Measurements from ENCODE around the gene ATAD1. TPM values are rescaled to one million over a fixed set of nuclear protein-coding genes. Genes with fewer than 3 reads are reported as not detected.
"Not testable (repeated sequence)": the region's sequence is repeated elsewhere in the genome, so short reads cannot be mapped to it uniquely, and the experiment has no call there.

Gene ATAD1
- total RNA-seq, 1 donor from 2014 or later: 54.9 TPM

- peaks cover 18% of the 10 kb centered on the region for H3K4me1 Mint-ChIP-seq (ENCODE audit: low read depth)
- peaks cover 3% of the 10 kb centered on the region for H3K9me3 Mint-ChIP-seq (ENCODE audit: low read depth)
- H3K4me3 Mint-ChIP-seq (ENCODE audit: unreplicated experiment): no peak overlapping the region
- peaks cover 16% of the 10 kb centered on the region for H3K36me3 Mint-ChIP-seq (ENCODE audit: low read depth)
- DNase-seq (ENCODE audit: low spot score): no peak
- H3K27ac Mint-ChIP-seq (ENCODE audit: unreplicated experiment): no peak overlapping the region
- no peaks in the 10 kb centered on the region for H3K27me3 Mint-ChIP-seq (ENCODE audit: low read depth)
- TF ChIP-seq, protein P1, sequence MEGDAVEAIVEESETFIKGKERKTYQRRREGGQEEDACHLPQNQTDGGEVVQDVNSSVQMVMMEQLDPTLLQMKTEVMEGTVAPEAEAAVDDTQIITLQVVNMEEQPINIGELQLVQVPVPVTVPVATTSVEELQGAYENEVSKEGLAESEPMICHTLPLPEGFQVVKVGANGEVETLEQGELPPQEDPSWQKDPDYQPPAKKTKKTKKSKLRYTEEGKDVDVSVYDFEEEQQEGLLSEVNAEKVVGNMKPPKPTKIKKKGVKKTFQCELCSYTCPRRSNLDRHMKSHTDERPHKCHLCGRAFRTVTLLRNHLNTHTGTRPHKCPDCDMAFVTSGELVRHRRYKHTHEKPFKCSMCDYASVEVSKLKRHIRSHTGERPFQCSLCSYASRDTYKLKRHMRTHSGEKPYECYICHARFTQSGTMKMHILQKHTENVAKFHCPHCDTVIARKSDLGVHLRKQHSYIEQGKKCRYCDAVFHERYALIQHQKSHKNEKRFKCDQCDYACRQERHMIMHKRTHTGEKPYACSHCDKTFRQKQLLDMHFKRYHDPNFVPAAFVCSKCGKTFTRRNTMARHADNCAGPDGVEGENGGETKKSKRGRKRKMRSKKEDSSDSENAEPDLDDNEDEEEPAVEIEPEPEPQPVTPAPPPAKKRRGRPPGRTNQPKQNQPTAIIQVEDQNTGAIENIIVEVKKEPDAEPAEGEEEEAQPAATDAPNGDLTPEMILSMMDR (IDR thresholded peaks at IDR 0.05): no peak
These were observed 67.2 kb downstream of the ATAD1 start for GRCh38 chr10:87750817-87751216.

DNA sequence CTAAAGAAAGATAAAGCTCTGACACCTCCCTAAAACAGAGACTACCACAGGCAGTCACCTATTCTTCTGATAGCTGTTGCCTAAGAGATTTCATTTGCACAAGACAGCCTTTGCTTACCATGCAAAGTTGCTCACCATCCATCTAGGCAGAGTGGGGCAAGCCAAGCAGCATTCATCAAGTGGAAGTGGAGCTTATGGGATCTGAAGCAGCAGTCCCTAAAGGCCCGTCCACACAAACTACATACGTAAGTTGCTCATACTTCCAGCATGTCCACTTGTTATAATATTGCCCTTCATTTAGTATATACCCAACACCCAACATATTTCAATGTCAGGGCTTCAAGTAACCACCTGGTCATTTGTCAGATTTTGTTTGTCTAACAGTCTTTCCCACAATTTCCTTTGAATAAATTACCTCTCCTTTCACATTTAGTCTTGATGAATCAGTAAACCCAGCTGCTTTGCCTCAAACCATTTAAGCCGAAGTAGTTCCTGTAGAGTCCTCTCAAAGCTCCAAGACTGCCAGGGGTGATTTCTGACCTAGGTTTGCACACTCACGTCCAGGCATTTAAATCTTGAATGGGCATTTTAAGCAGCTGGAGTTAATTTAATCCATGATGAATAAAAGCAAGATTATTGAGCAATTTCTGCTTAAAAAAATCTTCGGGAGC lies 67.9 kb downstream of the ATAD1 start:
- Mint-ChIP-seq H3K4me3 (ENCODE audit: unreplicated experiment) (no peak overlapping the region), H3K27ac (ENCODE audit: unreplicated experiment) (no peak overlapping the region), H3K9me3 (ENCODE audit: low read depth) (peaks cover 3% of the 10 kb centered on the region), H3K36me3 (ENCODE audit: low read depth) (peaks cover 19% of the 10 kb centered on the region), H3K4me1 (ENCODE audit: low read depth) (peaks cover 18% of the 10 kb centered on the region), H3K27me3 (ENCODE audit: low read depth) (no peaks in the 10 kb centered on the region)
- TF ChIP-seq, protein P1 (IDR thresholded peaks at IDR 0.05): no peak
- no peak for DNase-seq (ENCODE audit: low spot score)

DNA sequence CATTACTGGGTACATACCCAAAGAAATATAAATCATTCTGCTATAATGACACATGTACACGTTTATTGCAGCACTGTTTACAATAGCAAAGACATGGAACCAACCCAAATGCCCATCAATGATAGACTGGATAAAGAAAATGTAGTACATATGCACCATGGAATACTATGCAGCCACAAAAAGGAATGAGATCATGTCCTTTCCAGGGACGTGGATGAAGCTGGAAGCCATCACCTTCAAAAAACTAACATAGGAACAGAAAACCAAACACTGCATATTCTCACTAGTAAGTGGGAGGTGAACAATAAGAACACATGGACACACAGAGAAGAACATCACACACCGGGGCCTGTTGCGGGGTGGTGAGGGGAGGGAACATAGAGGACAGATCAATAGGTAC lies 69.8 kb downstream of the ATAD1 start:
- H3K27ac Mint-ChIP-seq (ENCODE audit: unreplicated experiment); H3K27me3 Mint-ChIP-seq (ENCODE audit: low read depth); DNase-seq (ENCODE audit: low spot score); H3K4me3 Mint-ChIP-seq (ENCODE audit: unreplicated experiment); H3K9me3 Mint-ChIP-seq (ENCODE audit: low read depth): not testable (repeated sequence)
- Mint-ChIP-seq H3K36me3 (ENCODE audit: low read depth) (peaks cover 20% of the 10 kb centered on the region), H3K4me1 (ENCODE audit: low read depth) (peaks cover 18% of the 10 kb centered on the region)

- Mint-ChIP-seq H3K4me1 (ENCODE audit: low read depth) (peaks cover 11% of the 10 kb centered on the region), H3K27ac (ENCODE audit: unreplicated experiment) (no peak overlapping the region), H3K36me3 (ENCODE audit: low read depth) (peaks cover 19% of the 10 kb centered on the region), H3K4me3 (ENCODE audit: unreplicated experiment) (no peak overlapping the region), H3K27me3 (ENCODE audit: low read depth) (no peaks in the 10 kb centered on the region), H3K9me3 (ENCODE audit: low read depth) (peaks cover 3% of the 10 kb centered on the region)
- TF ChIP-seq, protein P1 (IDR thresholded peaks at IDR 0.05): no peak
- DNase-seq (ENCODE audit: low spot score): no peak
These were observed 71.1 kb downstream of the ATAD1 start for GRCh38 chr10:87746911-87747310.

DNA sequence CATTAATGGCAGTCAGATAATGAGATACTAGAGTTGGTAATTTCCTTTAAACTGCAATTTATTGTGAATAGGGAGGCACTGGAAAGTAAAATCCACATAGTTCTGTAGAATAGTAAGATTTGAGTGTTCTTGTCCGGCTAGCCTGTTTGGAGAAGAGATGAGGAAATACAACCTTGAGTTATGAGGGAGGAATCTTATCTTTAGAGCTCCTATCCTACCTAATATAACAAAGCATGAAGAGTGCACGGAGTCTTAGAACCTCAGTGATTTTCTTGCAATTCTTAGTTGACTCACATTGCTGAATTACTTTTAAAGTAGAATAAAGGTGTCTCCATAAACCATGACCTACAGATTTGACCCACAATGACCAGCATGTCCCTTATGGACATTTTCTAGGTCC lies 73.4 kb downstream of the ATAD1 start:
- peaks cover 3% of the 10 kb centered on the region for H3K4me1 Mint-ChIP-seq (ENCODE audit: low read depth)
- H3K27me3 Mint-ChIP-seq (ENCODE audit: low read depth): no peaks in the 10 kb centered on the region
- TF ChIP-seq, protein P1 (IDR thresholded peaks at IDR 0.05): no peak
- no peak overlapping the region for H3K27ac Mint-ChIP-seq (ENCODE audit: unreplicated experiment)
- peaks cover 3% of the 10 kb centered on the region for H3K9me3 Mint-ChIP-seq (ENCODE audit: low read depth)
- DNase-seq (ENCODE audit: low spot score): no peak
- H3K36me3 Mint-ChIP-seq (ENCODE audit: low read depth): peaks cover 21% of the 10 kb centered on the region
- no peak overlapping the region for H3K4me3 Mint-ChIP-seq (ENCODE audit: unreplicated experiment)

DNA sequence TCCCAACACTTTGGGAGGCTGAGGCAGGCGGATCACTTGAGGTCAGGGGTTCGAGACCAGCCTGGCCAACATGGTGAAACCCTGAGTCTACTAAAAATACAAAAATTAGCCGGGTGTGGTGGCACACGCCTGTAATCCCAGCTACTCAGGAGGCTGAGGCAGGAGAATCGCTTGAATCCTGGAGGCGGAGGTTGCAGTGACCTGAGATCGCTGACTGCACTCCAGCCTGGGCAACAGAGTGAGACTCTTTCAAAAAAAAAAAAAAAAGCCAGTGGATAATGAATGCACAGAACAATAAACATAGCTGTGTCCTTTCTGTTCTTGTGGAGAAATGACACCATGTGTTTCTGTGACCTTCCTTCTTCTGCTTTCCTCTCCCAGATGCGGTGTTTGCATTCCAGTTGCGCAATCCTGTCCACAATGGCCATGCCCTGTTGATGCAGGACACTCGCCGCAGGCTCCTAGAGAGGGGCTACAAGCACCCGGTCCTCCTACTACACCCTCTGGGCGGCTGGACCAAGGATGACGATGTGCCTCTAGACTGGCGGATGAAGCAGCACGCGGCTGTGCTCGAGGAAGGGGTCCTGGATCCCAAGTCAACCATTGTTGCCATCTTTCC lies 74.9 kb downstream of the ATAD1 start:
- DNase-seq (ENCODE audit: low spot score): peak; percentile 91
- not testable (repeated sequence) for H3K27ac Mint-ChIP-seq (ENCODE audit: unreplicated experiment); H3K9me3 Mint-ChIP-seq (ENCODE audit: low read depth); H3K4me1 Mint-ChIP-seq (ENCODE audit: low read depth); H3K27me3 Mint-ChIP-seq (ENCODE audit: low read depth); H3K4me3 Mint-ChIP-seq (ENCODE audit: unreplicated experiment)
- H3K36me3 Mint-ChIP-seq (ENCODE audit: low read depth): peaks cover 16% of the 10 kb centered on the region

All from chondrocyte (in vitro differentiated cells).